ENCODE measurements around the gene TMEM120A.

TMEM120A gene

DNA sequence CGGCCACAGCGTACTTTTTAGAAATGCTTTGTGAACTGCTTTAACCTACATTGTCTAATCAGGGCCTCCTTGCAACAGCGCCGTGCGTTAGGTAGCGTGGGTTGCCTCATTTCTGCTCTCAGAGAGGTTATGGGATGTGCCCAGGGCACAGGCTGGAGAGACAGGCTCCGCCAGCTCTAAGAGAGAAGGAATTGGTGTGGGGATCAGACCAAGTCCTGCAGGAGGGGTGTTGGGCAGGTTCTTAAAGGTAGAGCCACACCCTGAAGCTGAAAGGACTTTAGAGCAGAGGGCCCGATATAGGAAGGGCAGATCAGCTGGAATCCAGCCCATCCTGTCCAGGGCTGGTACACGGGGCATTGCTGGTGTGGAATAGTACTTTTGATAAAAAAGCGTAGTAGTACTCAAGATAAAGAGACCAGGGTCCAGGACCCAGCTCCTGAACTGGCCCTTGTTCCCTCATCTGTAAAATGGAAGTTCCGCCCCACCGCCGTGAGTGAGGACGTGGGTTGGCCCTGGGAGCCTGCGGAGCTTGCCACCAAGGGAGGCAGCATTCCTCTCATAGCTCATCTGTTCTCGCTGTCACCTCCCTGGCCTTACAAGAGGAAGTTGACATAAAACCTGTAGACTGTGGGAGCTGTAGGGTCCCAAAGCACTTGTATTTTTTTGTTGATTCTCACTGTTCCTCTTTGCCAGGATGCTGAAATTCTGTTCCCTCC, 37.2 kb downstream of the TMEM120A start:
- DNase-seq (ENCODE audit: low spot score), result no peak

DNA sequence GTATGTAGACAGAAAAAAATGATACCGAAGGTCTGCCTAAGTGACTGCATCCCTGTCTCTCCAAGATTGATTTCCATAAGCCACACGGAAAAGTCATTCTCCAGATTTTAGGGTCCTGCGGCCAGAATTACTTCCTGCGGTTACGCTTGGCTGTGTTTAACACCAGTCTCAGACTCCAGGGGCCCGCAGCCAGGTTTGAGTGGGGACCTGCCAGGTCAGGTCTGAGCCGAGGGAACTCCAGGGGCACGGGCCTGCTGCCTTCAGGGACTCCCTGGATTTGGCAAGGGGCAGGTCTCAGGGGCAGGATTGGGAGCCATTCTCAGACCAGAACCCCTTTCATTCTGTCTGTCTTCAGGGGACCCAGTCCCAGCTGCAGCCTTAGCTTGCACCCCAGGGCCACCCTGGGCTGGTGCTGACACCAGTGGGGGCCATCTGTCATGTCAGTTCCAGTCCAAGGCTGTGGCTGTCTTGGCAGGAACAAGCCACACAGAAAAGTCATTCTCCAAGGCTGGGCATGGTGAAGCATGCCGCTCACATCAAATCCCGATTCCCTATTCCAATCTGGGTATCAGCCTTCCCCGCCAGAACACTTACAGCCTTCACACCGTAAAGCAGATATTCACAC, 39.0 kb downstream of the TMEM120A start:
- no peak for DNase-seq (ENCODE audit: low spot score)

- no peak for DNase-seq (ENCODE audit: low spot score)
These were observed 40.5 kb downstream of the TMEM120A start for GRCh38 chr7:75953931-75954330.

DNA sequence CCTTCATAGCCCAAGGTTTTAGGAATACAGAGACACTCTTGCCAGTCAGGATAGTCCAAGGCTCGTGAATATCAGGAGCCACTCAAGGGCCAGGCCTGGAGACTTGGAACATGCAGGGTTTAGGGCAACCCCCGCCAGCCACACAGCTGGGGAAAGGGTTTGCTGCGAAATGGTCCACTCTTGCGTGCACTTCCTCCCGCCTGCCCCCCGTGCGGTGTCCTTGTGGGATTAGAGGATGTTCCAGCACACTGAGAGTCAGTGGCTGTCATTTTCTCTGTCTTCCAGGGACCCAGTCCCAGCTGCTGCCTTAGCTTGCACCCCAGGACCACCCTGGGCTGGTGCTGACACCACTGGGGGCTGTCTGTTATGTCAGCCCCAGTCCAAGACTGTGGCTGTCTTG, 41.0 kb downstream of the TMEM120A start:
- no peak for DNase-seq (ENCODE audit: low spot score)

- DNase-seq (ENCODE audit: low spot score), result no peak
These were observed 42.9 kb downstream of the TMEM120A start for GRCh38 chr7:75951506-75951905.

DNA sequence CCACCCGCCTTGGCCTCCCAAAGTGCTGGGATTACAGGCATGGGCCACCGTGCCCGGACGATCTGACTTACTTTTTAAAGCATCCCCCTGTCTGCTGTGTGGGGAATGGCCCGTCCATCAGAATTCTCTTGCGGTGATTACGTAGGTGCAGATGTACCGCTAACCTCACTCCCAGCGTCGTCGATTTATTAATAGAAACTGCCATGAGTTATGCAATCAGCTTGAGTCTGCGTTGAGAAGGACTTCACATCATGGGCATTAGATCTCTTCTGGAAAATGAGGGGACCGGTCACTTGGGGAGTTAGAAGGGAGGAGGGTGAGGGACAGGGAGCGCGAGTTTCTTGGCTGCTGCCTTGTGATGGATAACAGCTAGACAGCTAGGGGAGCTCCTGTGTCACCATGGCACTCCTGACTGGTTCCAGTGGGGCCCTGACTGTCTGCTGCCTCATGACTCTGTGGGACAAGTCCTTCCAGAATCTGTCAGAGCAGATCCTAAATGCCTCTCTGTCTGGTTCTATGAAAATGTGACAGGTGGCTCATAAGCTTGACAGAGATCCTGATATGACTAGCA, 44.2 kb downstream of the TMEM120A start:
- no peak for DNase-seq (ENCODE audit: low spot score)

- DNase-seq (ENCODE audit: low spot score), result no peak
These were observed 46.2 kb downstream of the TMEM120A start for GRCh38 chr7:75948179-75948578.

DNA sequence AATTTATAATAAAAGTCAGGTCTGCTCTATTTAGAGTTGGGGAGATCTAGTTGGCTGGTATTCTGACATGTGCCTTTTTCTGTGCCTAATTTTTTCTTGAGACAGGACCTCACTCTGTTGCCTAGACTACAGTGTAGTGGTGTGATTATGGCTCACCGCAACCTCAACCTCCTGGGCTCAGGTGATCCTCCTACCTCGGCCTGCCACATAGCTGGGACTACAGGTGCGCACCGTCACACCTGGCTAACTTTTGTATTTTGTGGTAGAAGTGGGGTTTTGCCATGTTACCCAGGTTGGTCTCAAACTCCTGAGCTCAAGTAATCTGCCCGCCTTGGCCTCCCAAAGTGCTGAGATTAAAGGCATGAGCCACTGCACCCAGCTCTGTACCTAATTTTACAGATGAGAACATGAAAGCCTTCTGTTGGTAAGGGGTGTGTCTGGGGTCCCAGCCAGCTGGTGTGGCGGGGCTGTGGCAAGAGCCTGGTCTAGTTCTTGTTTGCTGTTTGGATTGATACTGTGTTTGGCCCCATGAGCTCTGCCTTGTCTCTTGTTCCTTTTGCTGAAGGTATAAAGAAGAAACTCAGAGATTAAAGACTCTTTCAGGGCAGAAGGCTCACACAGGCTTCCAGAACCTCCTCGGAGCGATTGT, 48.1 kb downstream of the TMEM120A start:
- no peak for DNase-seq (ENCODE audit: low spot score)

DNA sequence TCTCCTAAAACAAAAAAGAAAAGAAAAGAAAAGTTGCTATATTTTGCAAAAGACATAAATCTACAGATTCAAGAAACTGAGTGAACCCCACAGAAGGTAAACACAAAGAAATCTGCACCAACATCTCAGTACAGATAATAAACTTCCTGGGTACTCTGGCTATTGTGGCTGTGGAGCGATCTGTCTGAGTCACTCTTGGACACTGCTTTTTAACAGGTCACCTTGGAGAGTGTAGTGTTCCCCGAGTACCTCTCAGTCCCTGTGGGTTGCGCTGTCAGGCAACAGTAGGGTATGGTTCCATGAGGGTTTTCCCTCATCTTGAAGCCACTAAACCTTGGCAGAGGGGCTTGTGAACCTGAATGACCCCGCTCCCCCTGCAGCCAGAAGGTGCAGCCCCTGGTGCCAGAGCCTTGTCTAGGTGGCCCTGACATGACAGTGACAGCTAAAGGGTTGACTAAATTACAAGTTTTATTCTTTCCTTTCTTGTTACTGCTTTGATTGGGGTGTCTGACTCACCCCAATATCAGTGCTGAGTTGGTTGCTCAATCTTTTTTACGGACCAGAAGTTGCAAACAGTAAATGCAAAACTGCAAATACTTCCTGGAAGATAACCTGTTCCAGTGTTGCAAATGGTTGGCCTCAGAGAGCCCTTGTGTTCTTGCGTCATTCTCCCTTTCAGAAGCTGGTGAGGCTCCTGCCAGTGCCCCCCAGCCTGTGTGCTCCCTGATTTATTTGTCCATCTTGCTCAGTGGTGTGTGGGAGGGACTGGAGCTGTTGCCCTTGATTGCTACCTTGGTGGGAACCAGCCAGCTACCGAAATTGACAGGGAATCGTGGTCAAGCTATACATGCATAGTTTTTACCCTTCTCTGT, 48.9 kb downstream of the TMEM120A start:
- DNase-seq (ENCODE audit: low spot score), result no peak

DNA sequence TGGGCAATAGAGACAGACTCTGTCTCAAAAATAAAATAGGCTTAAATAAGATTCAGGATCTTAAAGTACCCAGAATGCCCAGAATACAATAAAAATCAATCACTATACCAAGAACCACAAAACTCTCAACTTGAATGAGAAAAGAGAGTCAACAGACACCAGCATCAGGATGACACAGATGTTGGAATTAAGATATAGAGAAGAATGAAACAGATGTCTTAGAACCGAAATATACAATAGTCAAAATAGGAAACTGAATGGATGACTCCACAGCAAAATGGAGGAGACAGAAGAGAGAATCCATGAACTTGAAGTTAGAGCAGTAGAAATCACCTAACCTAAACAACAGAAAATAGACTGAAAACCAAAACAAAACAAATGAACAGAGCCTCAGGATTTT, 49.9 kb downstream of the TMEM120A start:
- DNase-seq (ENCODE audit: low spot score), result no peak

- DNase-seq (ENCODE audit: low spot score), result no peak
These were observed 50.5 kb downstream of the TMEM120A start for GRCh38 chr7:75943864-75944263.

GRCh38 chr7:75938921-75939320, 55.5 kb downstream of the TMEM120A start:
- DNase-seq (ENCODE audit: low spot score), result no peak

DNA sequence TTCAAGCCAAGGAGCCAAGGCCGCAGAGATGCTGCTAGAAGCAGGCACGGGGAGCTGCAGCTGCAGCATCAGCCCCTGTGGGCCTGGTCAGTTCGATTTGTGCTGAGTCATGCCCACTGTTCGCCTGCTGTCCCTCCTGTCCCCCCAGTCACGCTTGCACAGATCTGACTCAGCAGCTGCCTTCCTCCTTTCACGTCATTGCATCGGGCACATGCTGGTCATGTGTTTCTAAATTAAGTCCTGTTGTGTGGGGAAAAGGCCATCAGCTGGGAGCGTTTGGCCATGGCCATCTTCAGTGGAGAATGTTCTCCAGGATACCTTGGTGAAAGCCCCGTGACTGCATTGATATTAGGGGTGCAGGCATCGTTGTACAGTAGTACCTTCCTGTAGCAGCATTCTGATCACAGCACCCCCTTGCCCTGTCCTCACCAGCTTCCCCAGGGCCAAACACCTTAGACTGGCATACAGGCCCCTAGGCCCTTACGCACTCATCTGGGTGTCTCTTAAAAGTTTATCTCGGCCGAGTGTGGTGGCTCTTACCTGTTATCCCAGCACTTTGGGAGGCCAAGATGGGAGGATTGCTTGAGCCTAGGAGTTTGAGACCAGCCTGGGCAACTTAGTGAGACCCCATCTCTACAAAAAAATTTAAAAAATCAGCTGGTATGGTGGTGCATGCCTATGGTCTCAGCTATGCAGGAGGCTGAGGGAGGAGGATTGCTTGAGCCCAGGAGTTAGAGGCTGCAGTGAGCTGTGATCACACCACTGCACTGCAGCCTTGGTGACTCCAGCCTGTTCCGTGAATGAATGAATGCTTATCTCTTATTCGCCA, 56.2 kb downstream of the TMEM120A start:
- DNase-seq (ENCODE audit: low spot score), result peak; percentile 17

Data from hematopoietic multipotent progenitor cell treated with erythropoietin and hydrocortisone succinate and interleukin-3 and kit ligand, for 17 days (in vitro differentiated cells).